Skin epidermis (tissue), 12 donors: ENCODE results near the gene ACAP2.
"Not testable (repeated sequence)": the region's sequence is repeated elsewhere in the genome, so short reads cannot be mapped to it uniquely, and the experiment has no call there.

Experiments
- H3K27ac ChIP-seq, 21 experiments: fragments of 200-600 bp; sonication (generic) in 11 of 21; one replicate each; pipeline ENCODE4 v1.5.0; 2020; ENCODE audit warnings: mild to moderate bottlenecking in 3 of 21, inconsistent platforms in 2 of 21, moderate library complexity in 2 of 21
- H3K4me3 ChIP-seq, 7 experiments: fragments of 200-600 bp; sonication (generic) in 2 of 7; one replicate each; pipeline ENCODE4 v1.5.0; 2020; ENCODE audit warnings: inconsistent platforms in 2 of 7, mild to moderate bottlenecking in 2 of 7, moderate library complexity in 1 of 7

ACAP2 gene

GRCh38 chr3:195307711-195308110 is 135.1 kb downstream of the ACAP2 start:
- Histone ChIP-seq H3K4me3 (no peak overlapping the region), H3K27ac (no peak overlapping the region)

GRCh38 chr3:195306369-195306768 is 136.5 kb downstream of the ACAP2 start:
- Histone ChIP-seq H3K4me3 (no peak overlapping the region), H3K27ac (no peak overlapping the region)

- Histone ChIP-seq H3K27ac (no peak overlapping the region), H3K4me3 (no peak overlapping the region)
These were observed 140.4 kb downstream of the ACAP2 start for GRCh38 chr3:195302431-195302830.

- H3K4me3 ChIP-seq: no peak overlapping the region
- no peak overlapping the region for H3K27ac ChIP-seq
These were observed 145.4 kb downstream of the ACAP2 start for GRCh38 chr3:195297446-195297845.

GRCh38 chr3:195296662-195297061 is 146.2 kb downstream of the ACAP2 start:
- no peak overlapping the region for H3K27ac ChIP-seq
- H3K4me3 ChIP-seq: no peak overlapping the region

GRCh38 chr3:195291121-195291520 is 151.7 kb downstream of the ACAP2 start:
- no peak overlapping the region for H3K4me3 ChIP-seq
- H3K27ac ChIP-seq: no peak overlapping the region

GRCh38 chr3:195290643-195291042 is 152.2 kb downstream of the ACAP2 start:
- H3K27ac ChIP-seq: not testable (repeated sequence)

GRCh38 chr3:195286115-195286872 is 156.5 kb downstream of the ACAP2 start:
- Histone ChIP-seq H3K4me3 (no peak overlapping the region), H3K27ac (no peak overlapping the region)

More at GRCh38 chr3:195290643-195291042, 152.2 kb downstream of the ACAP2 start:
- not testable (repeated sequence) for H3K4me3 ChIP-seq

- Histone ChIP-seq H3K4me3 (no peak overlapping the region), H3K27ac (no peak overlapping the region)
These were observed 157.4 kb downstream of the ACAP2 start for GRCh38 chr3:195285372-195285771.

GRCh38 chr3:195284842-195285241 is 158.0 kb downstream of the ACAP2 start:
- Histone ChIP-seq H3K27ac (no peak overlapping the region), H3K4me3 (no peak overlapping the region)

- Histone ChIP-seq H3K27ac (peak overlapping the region in 1 of 21 experiments; percentile 6), H3K4me3 (no peak overlapping the region)
These were observed 159.9 kb downstream of the ACAP2 start for GRCh38 chr3:195282961-195283360.

- H3K4me3 ChIP-seq: no peak overlapping the region
- H3K27ac ChIP-seq: no peak overlapping the region
These were observed 168.4 kb downstream of the ACAP2 start for GRCh38 chr3:195274259-195274966.

GRCh38 chr3:195271410-195272243 is 171.2 kb downstream of the ACAP2 start:
- H3K27ac ChIP-seq: peak overlapping the region; percentile 48 to 91 (median 81)
- H3K4me3 ChIP-seq: peak overlapping the region; percentile 52 to 89 (median 83)

GRCh38 chr3:195270817-195271409 is 171.9 kb downstream of the ACAP2 start, which contains the start of gene XXYLT1:
XXYLT1 (minus strand) TSS chr3:195271159; CDS start chr3:195271058, 101 bp downstream.
- H3K27ac ChIP-seq: peak within 1 kb of the TSS; percentile 48 to 91 (median 83)
- H3K4me3 ChIP-seq: peak within 1 kb of the TSS; percentile 52 to 89 (median 83)

- Histone ChIP-seq H3K27ac (peak overlapping the region in 20 of 21 experiments; percentile 62 to 91 (median 84)), H3K4me3 (peak overlapping the region; percentile 52 to 89 (median 83))
These were observed 172.6 kb downstream of the ACAP2 start for GRCh38 chr3:195270079-195270816.

GRCh38 chr3:195269375-195270078 is 173.3 kb downstream of the ACAP2 start:
- H3K27ac ChIP-seq: peak overlapping the region in 5 of 21 experiments; percentile 71 to 87 (median 81)
- peak overlapping the region in 6 of 7 experiments; percentile 52 to 89 (median 84) for H3K4me3 ChIP-seq

GRCh38 chr3:195268576-195269309 is 174.1 kb downstream of the ACAP2 start:
- H3K27ac ChIP-seq: no peak overlapping the region
- H3K4me3 ChIP-seq: no peak overlapping the region

- no peak overlapping the region for H3K4me3 ChIP-seq
- H3K27ac ChIP-seq: no peak overlapping the region
These were observed 175.7 kb downstream of the ACAP2 start for GRCh38 chr3:195267096-195267495.
